Heart right ventricle (tissue), 16 donors: ENCODE measurements around the gene CENPV. TPM values are rescaled to one million over a fixed set of nuclear protein-coding genes. Genes with fewer than 3 reads are reported as not detected.
"Not testable (repeated sequence)": the region's sequence is repeated elsewhere in the genome, so short reads cannot be mapped to it uniquely, and the experiment has no call there.

Experiments used
- ATAC-seq, 8 donors: fragments of 200-7000 bp; cut with Tn5 transposase; one replicate each; pipeline ENCODE4 v1.9.1; 2020; ENCODE audit warnings: mild to moderate bottlenecking in 8 of 8, moderate library complexity in 8 of 8, moderate number of reproducible peaks in 1 of 8
- DNase-seq, 2 donors: peaks; one replicate each; pipeline ENCODE4 v3.0.0-alpha.2; 2020
- H3K27ac ChIP-seq, 10 donors: fragments of 200-600 bp; sonication (generic) in 2 of 10; one replicate each; pipeline versions ENCODE4 v1.5.0 to v1.8.0; 2020 to 2022; ENCODE audit warnings: mild to moderate bottlenecking in 3 of 10
- H3K27me3 ChIP-seq, 7 donors: fragments of 200-600 bp; one replicate each; pipeline ENCODE4 v1.8.0; 2021 to 2022; ENCODE audit warnings: mild to moderate bottlenecking in 2 of 7
- H3K36me3 ChIP-seq, 9 donors: fragments of 200-600 bp; sonication (generic) in 1 of 9; one replicate each; pipeline versions ENCODE4 v1.5.0 to v1.8.0; 2020 to 2022; ENCODE audit warnings: mild to moderate bottlenecking in 2 of 9
- H3K4me1 ChIP-seq, 9 donors: fragments of 200-600 bp; sonication (generic) in 1 of 9; one replicate each; pipeline versions ENCODE4 v1.5.0 to v1.8.0; 2020 to 2022; ENCODE audit warnings: mild to moderate bottlenecking in 4 of 9
- H3K4me3 ChIP-seq, 10 donors: fragments of 200-600 bp; sonication (generic) in 2 of 10; one replicate each; pipeline versions ENCODE4 v1.5.0 to v1.8.0; 2020 to 2022; ENCODE audit warnings: mild to moderate bottlenecking in 7 of 10, moderate library complexity in 2 of 10
- H3K9me3 ChIP-seq, 11 donors: fragments of 200-600 bp in 10 of 11; sonication (generic) in 2 of 11; one replicate each; pipeline versions ENCODE4 v1.5.0 to v1.8.0; 2013 to 2022; ENCODE audit warnings: mild to moderate bottlenecking in 2 of 11, control low read depth in 1 of 11, moderate library complexity in 1 of 11
- CTCF ChIP-seq, 9 donors: fragments of 200-600 bp; sonication (generic) in 2 of 9; IDR thresholded peaks; one replicate each; pipeline versions ENCODE4 v1.5.0 to v1.8.0; 2021 to 2022; ENCODE audit warnings: antibody characterized with exemption in 9 of 9, mild to moderate bottlenecking in 5 of 9, moderate library complexity in 1 of 9
- WGBS, 2 donors: extraction: QIAGEN DNeasy Blood & Tissue Kit; methylation state at CpG; one replicate each; pipeline ENCODE4 v1.1.7; 2013; ENCODE audit warnings: inconsistent platforms in 1 of 2; 5-methylcytosine and 5-hydroxymethylcytosine counted together
- intact Hi-C, 10 donors: fragments of 100-400 bp; cut with DNase I; formaldehyde crosslinking; loops; one replicate each; pipeline versions ENCODE4 v1.11.1 to v1.14.2; 2022
- long read RNA-seq, 3 donors: library from polyadenylated mRNA; unstranded; transcript quantifications; one replicate each; pipeline ENCODE4 v2.0.0, GENCODE V29; 2020 to 2021
- polyA plus RNA-seq, 2 donors: library from polyadenylated mRNA; stranded (reverse); fragments of 200-250 nt; gene quantifications; one replicate each; pipeline ENCODE4 v1.2.3, GENCODE V29; 2013
- total RNA-seq, 10 donors: library from RNA; stranded (reverse); fragmentation: NEBNext Ultra II Directional in 3 of 10; extraction: Animal tissue kit (Norgen Biotek cat#: 25700) in 3 of 10; gene quantifications; one replicate each; pipeline versions ENCODE4 v1.2.1 to v1.2.4, GENCODE V29; 2021 to 2023
- donor health status: Arrhythmogenic right ventricular cardiomyopathy.
- donor health status: ischemic (EF 13 %, LVEDD 7.1; RV severe dilation, severe dysfunction).
- donor health status: healthy with polysubstance abuse.
- donor health status: DM: no; HTN: yes; CAD: no.
- donor health status: DM: no; HTN: no; CAD: no.
- donor health status: ischemic (EF 25% LVEDD 6.9; RV normal size, moderate dysfunction).
- donor health status: ischemic (EF 25% LVEDD 5.7; RV mildly dilated, moderate dysfunction).
- donor health status: healthy.
- donor health status: DM: yes; HTN: yes; CAD: no.
- donor health status: Ischemic cardiomyopathy.
- donor health status: ischemic (EF 35%, LVEDD 5.7; RV mildly dilated, moderate dysfunction).
- donor health status: nonischemic (EF 11% LVEDD 7.7; RV severe dilation, severe dysfunction).
- donor health status: DM: yes; HTN: yes; CAD: no.
- donor health status: PGD.
- donor health status: ischemic (EF 29% LVEDD 5.4; RV normal size, mild dysfunction).
- donor health status: nonischemic (EF 23%, LVEDD 6.1; RV moderate dilation, normal function).

CENPV gene
- total RNA-seq, result 10 to 100 TPM in 6 of 10 donors, 1 to 10 TPM in 4; 6.4 to 20.5 (median 11.9) TPM
- polyA plus RNA-seq, result 10 to 100 TPM in 1 of 2 donors, 1 to 10 TPM in 1; 8.9 to 21.8 TPM
- long read RNA-seq, donor 1, transcript CENPV-201 (5 exons, 1,165 nt), result major isoform, 19 of 28 reads
- long read RNA-seq, donor 1, partial matches to known transcripts, result 2 of 28 reads
- long read RNA-seq, donor 1, other reads (novel, unspliced or antisense), result 3 of 28 reads
- long read RNA-seq, donor 2, transcript CENPV-201 (5 exons, 1,165 nt), result major isoform, 10 of 10 reads
- long read RNA-seq, donor 2, partial matches to known transcripts, result 0 of 10 reads
- long read RNA-seq, donor 2, other reads (novel, unspliced or antisense), result 0 of 10 reads
- long read RNA-seq, donor 3, partial matches to known transcripts, result 0 of 2 reads
- long read RNA-seq, donor 3, other reads (novel, unspliced or antisense), result 2 of 2 reads

GRCh38 chr17:16353317-16354174 is at the start of gene CENPV:
CENPV (minus strand) TSS chr17:16353469; CDS start chr17:16353436, 33 bp downstream.
- H3K36me3 ChIP-seq, result peaks cover 0 to 13% (median 0%) of the 10 kb centered on the region in 9 donors
- ATAC-seq (peak; percentile 38 to 87 (median 60)), DNase-seq (peak in 1 of 2 donors; percentile 34)
- TF ChIP-seq CTCF (IDR thresholded peaks at IDR 0.05), result peak in 3 of 9 donors; percentile 14 to 37 (median 31)
- peak within 1 kb of the TSS; percentile 32 to 73 (median 66) for H3K4me3 ChIP-seq
- 15 to 19% methylated on average over 67 to 83 of the region's 83 CpGs for WGBS, 2 donors
- intact Hi-C loops, result loop anchor here in 1 of 10 donors (2.0 kb wide), 1 partner anchor 67 kb away; no protein-coding TSS in a partner anchor
- H3K4me1 ChIP-seq, result peaks cover 0 to 18% (median 12%) of the 10 kb centered on the region in 9 donors
- no peaks in the 10 kb centered on the region for H3K9me3 ChIP-seq
- H3K27ac ChIP-seq, result peak within 1 kb of the TSS in 2 of 10 donors; percentile 14 to 26
- peaks cover 0 to 16% (median 10%) of the 10 kb centered on the region in 7 donors for H3K27me3 ChIP-seq

- intact Hi-C loops, result no loop called here
- Histone ChIP-seq H3K9me3 (no peaks in the 10 kb centered on the region), H3K4me3 (no peak overlapping the region), H3K4me1 (peaks cover 0 to 18% (median 9%) of the 10 kb centered on the region in 9 donors), H3K27me3 (no peaks in the 10 kb centered on the region), H3K27ac (no peak overlapping the region), H3K36me3 (no peaks in the 10 kb centered on the region)
- DNase-seq (no peak), ATAC-seq (no peak)
- WGBS, 2 donors, result 64 to 69% methylated on average over 9 of the region's 9 CpGs
- no peak for TF ChIP-seq CTCF (IDR thresholded peaks at IDR 0.05)
Measured at GRCh38 chr17:16398270-16399267, 45.3 kb upstream of the CENPV start.

GRCh38 chr17:16396693-16397092 is 43.4 kb upstream of the CENPV start:
- 35 to 52% methylated on average over 2 of the region's 2 CpGs for WGBS, 2 donors
- ATAC-seq, result peak; percentile 68 to 94 (median 83)
- intact Hi-C loops, H3K4me3 ChIP-seq, H3K9me3 ChIP-seq, H3K27me3 ChIP-seq, H3K36me3 ChIP-seq: not testable (repeated sequence)
- Histone ChIP-seq H3K4me1 (peaks cover 0 to 18% (median 9%) of the 10 kb centered on the region in 9 donors), H3K27ac (peak overlapping the region in 8 of 10 donors; percentile 34 to 86 (median 62))
- peak in 1 of 2 donors; percentile 25 for DNase-seq

GRCh38 chr17:16395887-16396286 is 42.6 kb upstream of the CENPV start:
- H3K27me3 ChIP-seq, intact Hi-C loops, H3K4me3 ChIP-seq, H3K9me3 ChIP-seq, H3K36me3 ChIP-seq: not testable (repeated sequence)
- ATAC-seq (peak; percentile 56 to 84 (median 76)), DNase-seq (peak in 1 of 2 donors; percentile 23)
- 56 to 82% methylated on average over 4 of the region's 4 CpGs for WGBS, 2 donors
- Histone ChIP-seq H3K27ac (peak overlapping the region in 8 of 10 donors; percentile 34 to 86 (median 62)), H3K4me1 (peaks cover 0 to 18% (median 9%) of the 10 kb centered on the region in 9 donors)

- DNase-seq, H3K9me3 ChIP-seq, ATAC-seq, H3K27me3 ChIP-seq, intact Hi-C loops, H3K4me3 ChIP-seq, H3K27ac ChIP-seq, H3K36me3 ChIP-seq: not testable (repeated sequence)
- WGBS, 2 donors, result 88 to 91% methylated on average over 11 of the region's 11 CpGs
- H3K4me1 ChIP-seq, result peaks cover 0 to 18% (median 9%) of the 10 kb centered on the region in 9 donors
Measured at GRCh38 chr17:16392491-16392890, 39.2 kb upstream of the CENPV start.
